NT2/D1 (cell line): ENCODE results near the gene ADGRD2.

Source experiments
- DNase-seq: peaks from one replicate; pipeline ENCODE4 v3.0.0-alpha.2; 2011; ENCODE audit warnings: low read depth, low spot score
- H3K27me3 ChIP-seq: 2 replicates; pipeline ENCODE4 v1.6.0; 2011; ENCODE audit warnings: mild to moderate bottlenecking; ENCODE audit not compliant: insufficient read length, insufficient read depth
- H3K36me3 ChIP-seq: 2 replicates; pipeline ENCODE4 v1.6.1; 2011; ENCODE audit warnings: mild to moderate bottlenecking, low read length, mixed read lengths; ENCODE audit not compliant: insufficient read depth, insufficient read length
- H3K4me1 ChIP-seq: 2 replicates; pipeline ENCODE4 v1.5.1; 2011; ENCODE audit not compliant: insufficient read depth, insufficient read length
- H3K4me3 ChIP-seq: 2 replicates; pipeline ENCODE4 v1.5.1; 2011; ENCODE audit warnings: low read depth; ENCODE audit not compliant: insufficient read length
- H3K9ac ChIP-seq: 2 replicates; pipeline ENCODE4 v1.6.0; 2011; ENCODE audit warnings: low read depth; ENCODE audit not compliant: insufficient read length
- H3K9me3 ChIP-seq: 2 replicates; pipeline ENCODE4 v1.5.1; 2011; ENCODE audit warnings: mild to moderate bottlenecking, low read length; ENCODE audit not compliant: insufficient read depth
- SUZ12 ChIP-seq: IDR thresholded peaks from 2 replicates; pipeline ENCODE4 v1.6.1; 2011; ENCODE audit not compliant: insufficient read length, insufficient read depth; ENCODE audit errors: extremely low read depth
- YY1 ChIP-seq: IDR thresholded peaks from 2 replicates; pipeline ENCODE4 v1.6.1; 2011; ENCODE audit not compliant: insufficient read length, insufficient read depth
- ZNF274 ChIP-seq: IDR thresholded peaks from 2 replicates; pipeline ENCODE4 v1.6.1; 2011; ENCODE audit warnings: mild to moderate bottlenecking, low read depth, low read length

Gene ADGRD2

GRCh38 chr9:124470726-124471125, 20.5 kb downstream of the ADGRD2 start:
- H3K27me3 ChIP-seq = no peaks in the 10 kb centered on the region
- no peak for TF ChIP-seq SUZ12
- no peak for TF ChIP-seq ZNF274
- TF ChIP-seq YY1 = no peak
- H3K9ac ChIP-seq = no peak overlapping the region
- H3K9me3 ChIP-seq = no peaks in the 10 kb centered on the region
- DNase-seq = no peak
- peaks cover 30% of the 10 kb centered on the region for H3K4me1 ChIP-seq
- no peaks in the 10 kb centered on the region for H3K36me3 ChIP-seq
- H3K4me3 ChIP-seq = no peak overlapping the region

GRCh38 chr9:124471761-124472160, 21.5 kb downstream of the ADGRD2 start:
- Histone ChIP-seq H3K36me3 (no peaks in the 10 kb centered on the region), H3K9me3 (no peaks in the 10 kb centered on the region), H3K9ac (no peak overlapping the region), H3K27me3 (no peaks in the 10 kb centered on the region), H3K4me3 (no peak overlapping the region), H3K4me1 (peaks cover 32% of the 10 kb centered on the region)
- no peak for DNase-seq
- TF ChIP-seq SUZ12 (no peak), ZNF274 (no peak), YY1 (no peak)

DNA sequence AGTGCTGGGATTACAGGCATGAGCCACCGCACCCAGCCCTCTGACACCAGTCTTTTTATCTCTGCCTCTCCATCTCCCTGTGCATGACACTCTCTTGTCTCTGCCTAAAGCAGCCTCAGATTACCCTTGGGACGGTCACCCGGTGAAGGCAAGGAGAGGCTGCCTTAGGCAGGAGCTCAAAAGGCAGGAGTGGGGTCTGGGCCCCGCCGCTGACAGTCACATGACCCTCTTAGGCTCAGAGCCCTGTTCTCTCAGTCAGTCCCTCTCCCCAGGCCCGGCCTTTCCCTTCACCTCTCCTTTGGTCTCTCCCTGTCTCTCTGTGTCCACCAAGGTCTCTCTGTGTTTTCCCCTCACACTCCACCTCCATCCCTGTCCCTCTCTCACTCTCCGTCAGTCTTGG, 22.5 kb downstream of the ADGRD2 start:
- TF ChIP-seq SUZ12 = no peak
- TF ChIP-seq ZNF274 = no peak
- TF ChIP-seq YY1 = no peak
- Histone ChIP-seq H3K9me3 (no peaks in the 10 kb centered on the region), H3K9ac (no peak overlapping the region), H3K4me1 (peaks cover 39% of the 10 kb centered on the region), H3K36me3 (no peaks in the 10 kb centered on the region), H3K4me3 (no peak overlapping the region), H3K27me3 (no peaks in the 10 kb centered on the region)
- DNase-seq = no peak

- Histone ChIP-seq H3K9ac (no peak overlapping the region), H3K4me1 (peaks cover 39% of the 10 kb centered on the region), H3K27me3 (no peaks in the 10 kb centered on the region)
Observed at GRCh38 chr9:124473310-124473709, 23.1 kb downstream of the ADGRD2 start.

DNA sequence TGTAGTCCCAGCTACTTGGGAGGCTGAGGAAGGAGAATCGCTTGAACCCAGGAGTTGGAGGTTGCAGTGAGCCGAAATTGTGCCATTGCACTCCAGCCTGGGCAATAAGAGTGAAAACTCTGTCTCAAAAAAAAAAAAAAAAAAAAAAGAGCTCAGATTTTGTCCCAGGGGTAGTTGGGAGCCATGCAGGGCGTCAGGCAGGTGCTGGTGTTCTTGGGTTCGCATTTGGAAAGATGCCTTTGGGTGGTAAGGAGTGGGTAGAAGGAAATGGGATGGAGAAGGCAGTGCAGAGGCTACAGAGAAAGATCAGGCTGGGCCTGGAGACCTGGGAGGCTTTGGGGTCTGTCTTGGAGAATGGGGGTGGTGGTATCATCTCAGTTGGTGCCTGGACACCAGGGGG, 23.9 kb downstream of the ADGRD2 start:
- no peaks in the 10 kb centered on the region for H3K9me3 ChIP-seq
- no peaks in the 10 kb centered on the region for H3K36me3 ChIP-seq
- H3K9ac ChIP-seq = no peak overlapping the region
- TF ChIP-seq SUZ12 = no peak
- no peak for TF ChIP-seq ZNF274
- TF ChIP-seq YY1 = no peak
- peaks cover 45% of the 10 kb centered on the region for H3K4me1 ChIP-seq
- peaks cover 5% of the 10 kb centered on the region for H3K27me3 ChIP-seq
- DNase-seq = no peak
- no peak overlapping the region for H3K4me3 ChIP-seq

More at GRCh38 chr9:124473310-124473709, 23.1 kb downstream of the ADGRD2 start:
- Histone ChIP-seq H3K36me3 (no peaks in the 10 kb centered on the region), H3K9me3 (no peaks in the 10 kb centered on the region), H3K4me3 (no peak overlapping the region)
- no peak for DNase-seq
- TF ChIP-seq SUZ12 (no peak), ZNF274 (no peak), YY1 (no peak)

- Histone ChIP-seq H3K36me3 (no peaks in the 10 kb centered on the region), H3K4me3 (no peak overlapping the region), H3K4me1 (peaks cover 40% of the 10 kb centered on the region), H3K9ac (peak overlapping the region; percentile 65), H3K27me3 (peaks cover 16% of the 10 kb centered on the region), H3K9me3 (no peaks in the 10 kb centered on the region)
- TF ChIP-seq SUZ12 (no peak), ZNF274 (no peak), YY1 (no peak)
- DNase-seq = peak; percentile 47
Observed at GRCh38 chr9:124475158-124475867, 25.1 kb downstream of the ADGRD2 start.

- Histone ChIP-seq H3K27me3 (peaks cover 18% of the 10 kb centered on the region), H3K36me3 (no peaks in the 10 kb centered on the region), H3K9ac (peak overlapping the region; percentile 75), H3K4me1 (peaks cover 41% of the 10 kb centered on the region), H3K4me3 (no peak overlapping the region), H3K9me3 (no peaks in the 10 kb centered on the region)
- TF ChIP-seq YY1 (no peak), SUZ12 (no peak), ZNF274 (no peak)
- DNase-seq = no peak
Observed at GRCh38 chr9:124475868-124476690, 25.8 kb downstream of the ADGRD2 start.
